ENCODE results near the gene MOV10L1. TPM values are rescaled to one million over a fixed set of nuclear protein-coding genes. Genes with fewer than 3 reads are reported as not detected.

Gene MOV10L1
- total and polyA plus RNA-seq, 2 experiments from 2014 or later: 0.73 to 1.8 TPM

DNA sequence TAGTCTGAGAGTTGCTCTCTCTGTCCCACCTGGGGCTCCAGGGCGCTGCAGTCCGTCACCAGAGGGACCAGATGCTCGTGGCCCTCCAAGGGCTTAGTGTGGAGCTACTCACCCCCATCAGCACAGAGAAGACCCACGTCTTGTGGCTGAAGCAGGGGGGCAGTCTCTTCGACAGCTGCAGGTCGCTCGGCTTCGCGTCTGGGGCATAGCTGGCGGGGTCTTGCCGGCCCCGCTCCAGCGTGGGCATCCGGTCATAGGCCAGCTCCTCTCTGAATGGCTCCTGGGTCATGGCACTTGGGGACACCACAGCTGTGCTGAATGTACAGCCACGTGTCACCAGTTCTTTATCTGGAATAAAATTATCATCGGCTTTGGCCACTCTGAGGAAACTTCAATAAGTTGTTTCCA lies 5.2 kb upstream of the MOV10L1 start:
- no peaks in the 10 kb centered on the region for H3K79me2 ChIP-seq (replicated peaks; ENCODE audit: insufficient read depth)
- Mint-ChIP-seq H3K4me1 (peaks cover 10% of the 10 kb centered on the region), H3K9me3 (peaks cover 4% of the 10 kb centered on the region; the same call in 1 of the 3 replicates), H3K36me3 (ENCODE audit: low read depth) (0 out of 3 replicates have a peak, but pooled peaks cover 3% of the 10 kb centered on the region), H3K4me3 (no peak overlapping the region; the same call in 2 of the 3 replicates), H3K27ac (no peak overlapping the region), H3K27me3 (ENCODE audit: insufficient read depth, low read depth, poor library complexity) (peaks cover 20% of the 10 kb centered on the region)
- no peak for DNase-seq (ENCODE audit: low spot score)
- no peaks in the 10 kb centered on the region for H4K20me1 ChIP-seq (replicated peaks; ENCODE audit: insufficient read depth)
- H3K9me2 ChIP-seq (ENCODE audit: insufficient read depth): no peaks in the 10 kb centered on the region
- no peak overlapping the region for H3K4me3 ChIP-seq
- no peaks in the 10 kb centered on the region for H3K36me3 ChIP-seq (ENCODE audit: insufficient read depth)
- H3K27me3 ChIP-seq (ENCODE audit: insufficient read depth): peaks cover 7% of the 10 kb centered on the region; the same call in 1 of the 2 replicates
- TF ChIP-seq NANOG (IDR thresholded peaks at IDR 0.05; ENCODE audit: borderline replicate concordance) (no peak), STAT1 (IDR thresholded peaks at IDR 0.05; ENCODE audit: unreplicated experiment) (no peak), CREB1 (CRISPR knock-in tag; IDR thresholded peaks at IDR 0.05; ENCODE audit: low read depth) (no peak), POLR2AphosphoS5 (IDR thresholded peaks at IDR 0.05; ENCODE audit: low read depth) (no peak), ZNF331 (CRISPR knock-in tag; IDR thresholded peaks at IDR 0.05; ENCODE audit: low read depth) (no peak), EZH2phosphoT487 (IDR thresholded peaks at IDR 0.05; ENCODE audit: unreplicated experiment) (no peak), JUNB (IDR thresholded peaks at IDR 0.05; ENCODE audit: unreplicated experiment) (no peak), EZH2 (IDR thresholded peaks at IDR 0.05; ENCODE audit: low read depth, unreplicated experiment) (no peak)
- TF ChIP-seq, protein P1, sequence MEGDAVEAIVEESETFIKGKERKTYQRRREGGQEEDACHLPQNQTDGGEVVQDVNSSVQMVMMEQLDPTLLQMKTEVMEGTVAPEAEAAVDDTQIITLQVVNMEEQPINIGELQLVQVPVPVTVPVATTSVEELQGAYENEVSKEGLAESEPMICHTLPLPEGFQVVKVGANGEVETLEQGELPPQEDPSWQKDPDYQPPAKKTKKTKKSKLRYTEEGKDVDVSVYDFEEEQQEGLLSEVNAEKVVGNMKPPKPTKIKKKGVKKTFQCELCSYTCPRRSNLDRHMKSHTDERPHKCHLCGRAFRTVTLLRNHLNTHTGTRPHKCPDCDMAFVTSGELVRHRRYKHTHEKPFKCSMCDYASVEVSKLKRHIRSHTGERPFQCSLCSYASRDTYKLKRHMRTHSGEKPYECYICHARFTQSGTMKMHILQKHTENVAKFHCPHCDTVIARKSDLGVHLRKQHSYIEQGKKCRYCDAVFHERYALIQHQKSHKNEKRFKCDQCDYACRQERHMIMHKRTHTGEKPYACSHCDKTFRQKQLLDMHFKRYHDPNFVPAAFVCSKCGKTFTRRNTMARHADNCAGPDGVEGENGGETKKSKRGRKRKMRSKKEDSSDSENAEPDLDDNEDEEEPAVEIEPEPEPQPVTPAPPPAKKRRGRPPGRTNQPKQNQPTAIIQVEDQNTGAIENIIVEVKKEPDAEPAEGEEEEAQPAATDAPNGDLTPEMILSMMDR (conservative IDR thresholded peaks at IDR 0.05; ENCODE audit: low read depth in 2 of 2): no peak
- TF ChIP-seq, protein P2, sequence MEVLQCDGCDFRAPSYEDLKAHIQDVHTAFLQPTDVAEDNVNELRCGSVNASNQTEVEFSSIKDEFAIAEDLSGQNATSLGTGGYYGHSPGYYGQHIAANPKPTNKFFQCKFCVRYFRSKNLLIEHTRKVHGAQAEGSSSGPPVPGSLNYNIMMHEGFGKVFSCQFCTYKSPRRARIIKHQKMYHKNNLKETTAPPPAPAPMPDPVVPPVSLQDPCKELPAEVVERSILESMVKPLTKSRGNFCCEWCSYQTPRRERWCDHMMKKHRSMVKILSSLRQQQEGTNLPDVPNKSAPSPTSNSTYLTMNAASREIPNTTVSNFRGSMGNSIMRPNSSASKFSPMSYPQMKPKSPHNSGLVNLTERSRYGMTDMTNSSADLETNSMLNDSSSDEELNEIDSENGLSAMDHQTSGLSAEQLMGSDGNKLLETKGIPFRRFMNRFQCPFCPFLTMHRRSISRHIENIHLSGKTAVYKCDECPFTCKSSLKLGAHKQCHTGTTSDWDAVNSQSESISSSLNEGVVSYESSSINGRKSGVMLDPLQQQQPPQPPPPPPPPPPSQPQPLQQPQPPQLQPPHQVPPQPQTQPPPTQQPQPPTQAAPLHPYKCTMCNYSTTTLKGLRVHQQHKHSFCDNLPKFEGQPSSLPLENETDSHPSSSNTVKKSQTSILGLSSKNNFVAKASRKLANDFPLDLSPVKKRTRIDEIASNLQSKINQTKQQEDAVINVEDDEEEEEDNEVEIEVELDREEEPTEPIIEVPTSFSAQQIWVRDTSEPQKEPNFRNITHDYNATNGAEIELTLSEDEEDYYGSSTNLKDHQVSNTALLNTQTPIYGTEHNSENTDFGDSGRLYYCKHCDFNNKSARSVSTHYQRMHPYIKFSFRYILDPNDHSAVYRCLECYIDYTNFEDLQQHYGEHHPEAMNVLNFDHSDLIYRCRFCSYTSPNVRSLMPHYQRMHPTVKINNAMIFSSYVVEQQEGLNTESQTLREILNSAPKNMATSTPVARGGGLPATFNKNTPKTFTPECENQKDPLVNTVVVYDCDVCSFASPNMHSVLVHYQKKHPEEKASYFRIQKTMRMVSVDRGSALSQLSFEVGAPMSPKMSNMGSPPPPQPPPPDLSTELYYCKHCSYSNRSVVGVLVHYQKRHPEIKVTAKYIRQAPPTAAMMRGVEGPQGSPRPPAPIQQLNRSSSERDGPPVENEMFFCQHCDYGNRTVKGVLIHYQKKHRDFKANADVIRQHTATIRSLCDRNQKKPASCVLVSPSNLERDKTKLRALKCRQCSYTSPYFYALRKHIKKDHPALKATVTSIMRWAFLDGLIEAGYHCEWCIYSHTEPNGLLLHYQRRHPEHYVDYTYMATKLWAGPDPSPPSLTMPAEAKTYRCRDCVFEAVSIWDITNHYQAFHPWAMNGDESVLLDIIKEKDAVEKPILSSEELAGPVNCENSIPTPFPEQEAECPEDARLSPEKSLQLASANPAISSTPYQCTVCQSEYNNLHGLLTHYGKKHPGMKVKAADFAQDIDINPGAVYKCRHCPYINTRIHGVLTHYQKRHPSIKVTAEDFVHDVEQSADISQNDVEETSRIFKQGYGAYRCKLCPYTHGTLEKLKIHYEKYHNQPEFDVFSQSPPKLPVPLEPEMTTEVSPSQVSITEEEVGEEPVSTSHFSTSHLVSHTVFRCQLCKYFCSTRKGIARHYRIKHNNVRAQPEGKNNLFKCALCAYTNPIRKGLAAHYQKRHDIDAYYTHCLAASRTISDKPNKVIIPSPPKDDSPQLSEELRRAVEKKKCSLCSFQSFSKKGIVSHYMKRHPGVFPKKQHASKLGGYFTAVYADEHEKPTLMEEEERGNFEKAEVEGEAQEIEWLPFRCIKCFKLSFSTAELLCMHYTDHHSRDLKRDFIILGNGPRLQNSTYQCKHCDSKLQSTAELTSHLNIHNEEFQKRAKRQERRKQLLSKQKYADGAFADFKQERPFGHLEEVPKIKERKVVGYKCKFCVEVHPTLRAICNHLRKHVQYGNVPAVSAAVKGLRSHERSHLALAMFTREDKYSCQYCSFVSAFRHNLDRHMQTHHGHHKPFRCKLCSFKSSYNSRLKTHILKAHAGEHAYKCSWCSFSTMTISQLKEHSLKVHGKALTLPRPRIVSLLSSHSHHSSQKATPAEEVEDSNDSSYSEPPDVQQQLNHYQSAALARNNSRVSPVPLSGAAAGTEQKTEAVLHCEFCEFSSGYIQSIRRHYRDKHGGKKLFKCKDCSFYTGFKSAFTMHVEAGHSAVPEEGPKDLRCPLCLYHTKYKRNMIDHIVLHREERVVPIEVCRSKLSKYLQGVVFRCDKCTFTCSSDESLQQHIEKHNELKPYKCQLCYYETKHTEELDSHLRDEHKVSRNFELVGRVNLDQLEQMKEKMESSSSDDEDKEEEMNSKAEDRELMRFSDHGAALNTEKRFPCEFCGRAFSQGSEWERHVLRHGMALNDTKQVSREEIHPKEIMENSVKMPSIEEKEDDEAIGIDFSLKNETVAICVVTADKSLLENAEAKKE (CRISPR knock-in tag; IDR thresholded peaks at IDR 0.05): no peak
- TF ChIP-seq, protein P3, sequence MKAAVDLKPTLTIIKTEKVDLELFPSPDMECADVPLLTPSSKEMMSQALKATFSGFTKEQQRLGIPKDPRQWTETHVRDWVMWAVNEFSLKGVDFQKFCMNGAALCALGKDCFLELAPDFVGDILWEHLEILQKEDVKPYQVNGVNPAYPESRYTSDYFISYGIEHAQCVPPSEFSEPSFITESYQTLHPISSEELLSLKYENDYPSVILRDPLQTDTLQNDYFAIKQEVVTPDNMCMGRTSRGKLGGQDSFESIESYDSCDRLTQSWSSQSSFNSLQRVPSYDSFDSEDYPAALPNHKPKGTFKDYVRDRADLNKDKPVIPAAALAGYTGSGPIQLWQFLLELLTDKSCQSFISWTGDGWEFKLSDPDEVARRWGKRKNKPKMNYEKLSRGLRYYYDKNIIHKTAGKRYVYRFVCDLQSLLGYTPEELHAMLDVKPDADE (IDR thresholded peaks at IDR 0.05): no peak
- no peaks in the 10 kb centered on the region; the same call in 1 of the 2 replicates for H3K4me1 ChIP-seq (ENCODE audit: insufficient read depth)
- H2AFZ ChIP-seq: no peak overlapping the region
- H3K27ac ChIP-seq (ENCODE audit: low read depth): no peak overlapping the region
- H3F3A ChIP-seq (replicated peaks; ENCODE audit: low read depth): peaks cover 5% of the 10 kb centered on the region; the same call in 1 of the 2 replicates
- no peak for ATAC-seq
- no peak overlapping the region for H3K4me2 ChIP-seq

All from GM23338 (cell line).